Left lung (tissue), 10 donors: ENCODE data around the gene VTA1. TPM values are rescaled to one million over a fixed set of nuclear protein-coding genes. Genes with fewer than 3 reads are reported as not detected.

Experiments
- ATAC-seq: fragments of 200-7000 bp; cut with Tn5 transposase; one replicate; pipeline ENCODE4 v1.9.1; 2020; ENCODE audit warnings: moderate library complexity
- DNase-seq, 4 donors: peaks; one replicate each; pipeline ENCODE4 v3.0.0-alpha.2; 2013 to 2020
- H3K27ac ChIP-seq, 2 donors: fragments of 200-600 bp; sonication (generic) in 1 of 2; one replicate each; pipeline versions ENCODE4 v1.5.0 to v1.8.0; 2020 to 2021
- H3K27me3 ChIP-seq, 2 donors: fragments of 200-600 bp; sonication (generic) in 1 of 2; one replicate each; pipeline versions ENCODE4 v1.5.0 to v1.8.0; 2020 to 2021
- H3K36me3 ChIP-seq, 2 donors: fragments of 200-600 bp; sonication (generic) in 1 of 2; one replicate each; pipeline versions ENCODE4 v1.5.0 to v1.8.0; 2020 to 2021
- H3K4me1 ChIP-seq, 2 donors: fragments of 200-600 bp; one replicate each; pipeline ENCODE4 v1.8.0; 2021
- H3K4me3 ChIP-seq, 2 donors: fragments of 200-600 bp; sonication (generic) in 1 of 2; one replicate each; pipeline versions ENCODE4 v1.5.0 to v1.8.0; 2020 to 2021; ENCODE audit warnings: mild to moderate bottlenecking in 1 of 2
- H3K9me3 ChIP-seq, 2 donors: fragments of 200-600 bp; sonication (generic) in 1 of 2; one replicate each; pipeline versions ENCODE4 v1.5.0 to v1.8.0; 2020 to 2021
- CTCF ChIP-seq, 2 donors: fragments of 200-600 bp; sonication (generic) in 1 of 2; IDR thresholded peaks; one replicate each; pipeline versions ENCODE4 v1.5.0 to v1.8.0; 2021; ENCODE audit warnings: antibody characterized with exemption in 2 of 2
- intact Hi-C, 2 donors: fragments of 100-400 bp; cut with DNase I; formaldehyde crosslinking; loops; one replicate each; pipeline versions ENCODE4 v1.11.2 to v1.14.2; 2022
- polyA plus RNA-seq, 6 donors: library from polyadenylated mRNA; unstranded; fragments of 120-200 nt; gene quantifications; one replicate each; pipeline ENCODE4 v1.2.1, GENCODE V29; 2013; ENCODE audit not compliant: insufficient read length in 6 of 6
- total RNA-seq, 2 donors: library from RNA; stranded (reverse); fragmentation: NEBNext Ultra II Directional; extraction: Animal tissue kit (Norgen Biotek cat#: 25700); gene quantifications; one replicate each; pipeline ENCODE4 v1.2.1, GENCODE V29; 2021
- donor health status: DM: no; HTN: yes; CAD: no.
- donor health status: DM: no; HTN: no; CAD: no.

The VTA1 gene
- total and polyA plus RNA-seq, 8 donors: 33.2 to 73.5 (median 66.5) TPM

DNA sequence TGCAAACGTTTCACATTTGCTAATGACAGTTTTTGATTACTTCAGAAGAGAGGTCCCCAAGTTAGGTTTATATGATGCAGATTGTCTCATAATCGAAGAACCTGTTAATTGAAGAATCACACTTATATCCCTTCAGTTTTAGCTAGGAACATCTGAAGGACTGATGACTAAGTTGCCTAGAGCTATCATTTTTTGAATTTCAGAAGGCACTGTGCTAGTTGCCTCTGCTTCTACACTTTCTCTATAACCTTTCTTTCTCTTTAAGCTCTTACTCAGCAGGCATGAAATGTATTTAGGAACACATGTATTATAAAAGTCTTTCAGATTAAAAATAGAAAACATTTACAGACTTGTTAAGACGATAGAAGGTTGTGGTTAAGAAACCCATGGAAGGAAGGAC lies 28.7 kb upstream of the VTA1 start:
- Histone ChIP-seq H3K4me1 (no peaks in the 10 kb centered on the region), H3K36me3 (no peaks in the 10 kb centered on the region), H3K27ac (no peak overlapping the region), H3K27me3 (no peaks in the 10 kb centered on the region), H3K4me3 (no peak overlapping the region), H3K9me3 (no peaks in the 10 kb centered on the region)
- ATAC-seq (no peak), DNase-seq (no peak)
- no peak for TF ChIP-seq CTCF (IDR thresholded peaks at IDR 0.05)
- intact Hi-C loops: no loop called here

GRCh38 chr6:142118925-142119324 lies 28.1 kb upstream of the VTA1 start:
- no peaks in the 10 kb centered on the region for H3K4me1 ChIP-seq
- no peaks in the 10 kb centered on the region for H3K9me3 ChIP-seq
- ATAC-seq: no peak
- no peaks in the 10 kb centered on the region for H3K27me3 ChIP-seq
- no peak for DNase-seq
- H3K36me3 ChIP-seq: no peaks in the 10 kb centered on the region
- intact Hi-C loops: no loop called here
- no peak overlapping the region for H3K27ac ChIP-seq
- H3K4me3 ChIP-seq: no peak overlapping the region
- no peak for TF ChIP-seq CTCF (IDR thresholded peaks at IDR 0.05)

DNA sequence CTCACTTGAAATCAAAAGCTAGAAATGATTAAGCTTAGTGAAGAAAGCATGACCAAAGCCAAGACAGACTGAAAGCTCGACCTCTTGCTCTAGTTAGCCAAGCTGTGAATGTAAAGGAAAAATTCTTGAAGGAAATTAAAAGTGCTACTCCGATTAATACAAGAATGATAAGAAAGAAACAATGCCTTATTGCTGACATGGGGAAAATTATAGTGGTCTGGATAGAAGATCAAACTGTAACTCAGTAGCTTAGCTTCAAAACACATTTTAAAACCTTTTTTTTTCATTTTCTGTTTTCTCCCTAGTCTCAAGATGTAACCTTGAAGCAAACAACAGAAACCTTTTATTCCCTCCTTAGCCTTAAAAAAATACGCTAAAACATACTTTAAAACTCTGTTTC lies 25.7 kb upstream of the VTA1 start:
- H3K27me3 ChIP-seq: no peaks in the 10 kb centered on the region
- ATAC-seq: no peak
- intact Hi-C loops: no loop called here
- H3K36me3 ChIP-seq: no peaks in the 10 kb centered on the region
- H3K9me3 ChIP-seq: no peaks in the 10 kb centered on the region
- no peak for TF ChIP-seq CTCF (IDR thresholded peaks at IDR 0.05)
- no peak overlapping the region for H3K27ac ChIP-seq
- no peak overlapping the region for H3K4me3 ChIP-seq
- no peaks in the 10 kb centered on the region for H3K4me1 ChIP-seq
- DNase-seq: no peak

- no peaks in the 10 kb centered on the region for H3K36me3 ChIP-seq
- no peaks in the 10 kb centered on the region for H3K9me3 ChIP-seq
- no peaks in the 10 kb centered on the region for H3K27me3 ChIP-seq
- intact Hi-C loops: no loop called here
- DNase-seq: no peak
- TF ChIP-seq CTCF (IDR thresholded peaks at IDR 0.05): no peak
- H3K4me1 ChIP-seq: no peaks in the 10 kb centered on the region
- ATAC-seq: no peak
- H3K27ac ChIP-seq: no peak overlapping the region
- no peak overlapping the region for H3K4me3 ChIP-seq
Observed at GRCh38 chr6:142130814-142131213, 16.2 kb upstream of the VTA1 start.

- Histone ChIP-seq H3K4me1 (no peaks in the 10 kb centered on the region), H3K27ac (no peak within 1 kb of the TSS), H3K27me3 (no peaks in the 10 kb centered on the region), H3K36me3 (no peaks in the 10 kb centered on the region), H3K9me3 (no peaks in the 10 kb centered on the region), H3K4me3 (no peak within 1 kb of the TSS)
- DNase-seq (no peak), ATAC-seq (no peak)
- intact Hi-C loops: no loop called here
- TF ChIP-seq CTCF (IDR thresholded peaks at IDR 0.05): no peak
Observed at GRCh38 chr6:142132625-142133024, 14.4 kb upstream of the VTA1 start, which contains the start of gene GJE1. Gene GJE1, plus strand, starts transcription at chr6:142132925. Its CDS starts 234 bp downstream, at chr6:142133159.
